Activated CD8-positive, alpha-beta memory T cell treated with anti-CD3 and anti-CD28 coated beads for 24 hours (primary cell): ENCODE results near the gene CHN2.
"Not testable (repeated sequence)": the region's sequence is repeated elsewhere in the genome, so short reads cannot be mapped to it uniquely, and the experiment has no call there.

Source experiments
- DNase-seq: peaks from one replicate; pipeline ENCODE4 v3.0.0-alpha.2; 2020

Gene CHN2

GRCh38 chr7:29190349-29191045, 4.1 kb upstream of the CHN2 start:
- DNase-seq, result no peak

- no peak for DNase-seq
Observed at GRCh38 chr7:29192323-29192722, 2.3 kb upstream of the CHN2 start.

DNA sequence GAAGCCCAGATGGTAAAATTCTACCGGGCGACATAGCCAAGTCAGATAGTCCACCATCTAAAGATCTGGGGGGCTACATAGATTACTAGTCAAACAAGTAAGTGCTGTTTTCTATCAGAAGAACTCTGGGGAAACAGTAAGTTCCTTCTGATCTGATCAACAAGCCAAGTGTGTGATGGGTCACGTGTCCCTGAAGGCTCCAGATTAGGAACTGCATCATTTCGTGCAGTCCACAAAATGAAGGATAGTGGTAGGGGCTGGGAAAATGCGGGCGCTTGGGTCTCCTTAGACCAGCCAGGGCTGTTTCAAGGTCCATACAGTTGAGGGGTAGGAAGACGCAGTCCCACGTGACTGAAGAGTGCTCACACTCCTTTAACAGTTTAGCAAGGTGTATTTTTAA, 1.8 kb upstream of the CHN2 start:
- DNase-seq, result no peak

GRCh38 chr7:29193316-29194205, 1.0 kb upstream of the CHN2 start:
- DNase-seq, result no peak

GRCh38 chr7:29194206-29194593, 375 bp upstream of the CHN2 start:
- no peak for DNase-seq

DNA sequence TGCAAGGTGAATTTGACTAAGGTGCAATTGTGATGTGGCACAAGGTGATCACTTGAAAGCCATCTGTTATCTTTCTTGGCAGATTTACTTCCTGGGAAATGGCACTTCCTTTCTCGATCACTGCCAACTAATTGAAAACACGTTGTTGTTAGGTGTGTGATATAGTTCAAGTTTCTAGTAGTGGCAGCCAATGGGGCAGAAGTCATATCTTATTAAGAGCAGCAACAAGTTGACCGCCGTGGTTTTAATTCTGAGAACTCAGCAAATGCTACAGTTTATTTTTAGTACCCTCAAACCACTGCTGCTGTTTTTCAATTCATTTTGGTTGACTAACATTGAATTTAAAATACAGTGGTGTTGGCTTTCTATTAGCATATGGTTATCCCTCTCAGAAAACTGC, 1.6 kb downstream of the CHN2 start:
- DNase-seq, result no peak

DNA sequence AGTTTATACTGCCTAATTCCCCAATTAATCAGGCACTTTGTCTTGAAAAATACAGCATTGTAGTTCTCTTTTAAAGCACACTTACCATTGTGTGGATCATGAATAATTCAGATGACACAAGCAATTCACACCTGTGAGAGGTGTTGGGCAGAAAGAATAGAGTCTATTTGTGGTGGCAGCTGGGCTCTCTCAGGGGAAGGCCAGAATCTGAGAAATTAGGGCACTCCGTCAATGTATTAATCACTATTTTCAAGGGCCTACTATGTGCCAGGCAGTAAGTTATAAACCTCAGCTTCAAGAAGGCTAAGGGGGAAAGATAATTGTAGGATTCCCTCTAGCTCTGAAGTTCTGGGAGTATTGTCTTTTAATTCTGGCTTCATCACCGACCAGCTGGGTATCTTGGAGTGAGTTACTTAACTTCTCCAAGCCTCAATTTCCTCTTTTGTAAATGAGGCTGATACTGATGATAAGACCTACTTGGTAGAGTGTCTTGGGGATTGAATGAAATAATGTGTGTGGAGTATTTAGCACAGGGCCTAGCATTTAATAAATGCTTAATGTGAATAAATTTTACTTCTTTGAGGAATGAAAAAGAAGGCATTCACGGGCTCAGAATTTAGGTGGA, 2.5 kb downstream of the CHN2 start:
- DNase-seq, result no peak

DNA sequence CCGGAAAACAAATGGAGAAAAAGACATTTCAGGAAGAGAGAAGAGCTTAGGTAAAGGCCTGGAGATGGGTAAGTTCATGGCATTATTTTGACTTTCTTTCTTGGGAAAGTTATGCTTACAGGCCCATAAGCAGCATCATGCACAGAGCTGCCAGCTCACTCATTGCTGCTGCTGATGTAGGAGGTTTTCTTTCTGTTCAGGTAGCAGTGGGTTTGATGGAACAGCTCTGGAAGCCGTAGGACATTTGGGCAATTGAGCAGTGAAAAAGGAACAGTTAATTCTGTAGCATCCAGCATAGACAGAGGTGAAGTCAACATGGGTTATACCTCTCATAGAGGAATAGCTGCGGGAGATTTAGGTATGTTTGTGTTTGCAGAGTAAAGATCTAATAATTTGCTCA, 3.3 kb downstream of the CHN2 start:
- DNase-seq, result no peak

DNA sequence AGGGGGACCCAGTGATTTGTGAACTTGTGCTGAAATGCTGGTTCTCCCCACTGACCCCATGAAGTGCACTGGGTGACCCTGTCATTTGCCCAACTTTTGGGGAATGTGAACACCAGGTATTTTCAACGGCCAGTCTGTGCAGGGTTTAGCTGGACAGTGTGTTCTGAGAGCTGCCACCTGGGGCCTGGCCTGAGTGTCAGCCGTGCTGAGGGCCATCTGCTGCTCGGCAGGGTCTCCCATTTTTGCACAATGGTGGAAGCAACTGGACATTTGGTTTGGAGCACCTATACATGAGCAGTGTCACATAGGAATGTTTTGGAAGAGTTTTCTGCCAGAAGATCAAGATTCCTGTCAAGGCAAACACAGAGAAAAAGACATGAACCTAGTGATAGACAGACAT, 5.2 kb downstream of the CHN2 start:
- DNase-seq, result no peak

GRCh38 chr7:29202651-29203069, 8.1 kb downstream of the CHN2 start:
- DNase-seq, result no peak

DNA sequence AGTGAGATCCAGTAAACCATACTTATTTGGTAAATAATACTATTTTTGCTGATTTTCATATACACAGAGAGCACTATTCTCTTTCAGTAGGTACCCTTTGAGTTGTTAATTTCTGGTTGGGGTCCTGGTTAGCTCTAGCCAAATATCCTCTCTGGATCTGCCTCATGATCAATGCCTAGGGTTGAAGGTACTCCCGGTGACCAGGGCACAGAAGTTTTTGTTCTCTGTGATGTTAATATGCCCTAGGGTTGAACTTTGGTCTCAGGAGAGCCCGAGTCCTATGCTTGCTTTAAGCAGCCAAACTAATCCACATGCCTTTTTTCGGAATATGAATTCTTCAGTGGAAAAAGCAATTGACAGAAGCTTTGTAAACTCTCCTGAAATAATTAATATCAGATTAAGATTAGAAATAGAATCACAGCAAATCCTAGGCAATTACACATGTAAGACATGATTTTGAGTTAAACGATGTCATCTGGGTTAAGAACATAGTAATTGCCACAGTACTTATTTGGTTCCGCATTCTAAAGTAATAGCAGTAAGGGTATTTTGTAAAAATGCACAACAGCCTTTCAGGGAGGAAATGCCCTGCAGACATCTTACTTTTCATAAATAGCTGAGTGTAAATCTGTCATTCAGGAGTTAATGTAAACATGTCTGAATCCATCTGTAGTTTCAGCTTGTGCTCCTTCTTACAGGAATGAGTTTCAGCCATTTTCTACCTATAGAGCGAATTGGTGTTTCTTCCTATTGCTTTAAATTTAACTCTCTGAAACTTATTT, 10.1 kb downstream of the CHN2 start:
- no peak for DNase-seq

- no peak for DNase-seq
Observed at GRCh38 chr7:29207162-29207801, 12.7 kb downstream of the CHN2 start.

GRCh38 chr7:29208410-29209250, 14.1 kb downstream of the CHN2 start:
- DNase-seq, result no peak

- no peak for DNase-seq
Observed at GRCh38 chr7:29209745-29210144, 15.2 kb downstream of the CHN2 start.

- not testable (repeated sequence) for DNase-seq
Observed at GRCh38 chr7:29212736-29213135, 18.2 kb downstream of the CHN2 start.

DNA sequence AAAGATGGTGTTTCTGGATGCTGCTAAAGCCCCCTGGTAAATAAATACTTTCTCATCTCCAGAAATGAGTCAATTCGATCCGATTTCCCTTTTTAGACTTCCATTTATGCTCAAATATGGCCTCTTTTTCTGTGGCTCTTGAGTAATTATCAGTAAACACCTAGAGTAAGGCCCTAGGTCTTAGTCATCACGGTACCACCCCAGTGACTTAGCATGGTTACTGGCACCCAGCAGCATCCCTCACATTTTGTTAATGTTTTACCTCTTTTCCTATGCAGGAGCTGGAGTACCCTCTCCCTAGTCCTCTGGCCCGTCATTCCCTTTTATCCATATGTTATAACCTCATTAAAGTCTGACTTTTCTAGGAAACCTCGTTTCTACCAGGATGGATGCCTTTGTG, 19.5 kb downstream of the CHN2 start:
- DNase-seq, result no peak

- no peak for DNase-seq
Observed at GRCh38 chr7:29214816-29215215, 20.2 kb downstream of the CHN2 start.

- DNase-seq, result no peak
Observed at GRCh38 chr7:29216128-29216527, 21.6 kb downstream of the CHN2 start.

- DNase-seq, result no peak
Observed at GRCh38 chr7:29217113-29217512, 22.5 kb downstream of the CHN2 start.

DNA sequence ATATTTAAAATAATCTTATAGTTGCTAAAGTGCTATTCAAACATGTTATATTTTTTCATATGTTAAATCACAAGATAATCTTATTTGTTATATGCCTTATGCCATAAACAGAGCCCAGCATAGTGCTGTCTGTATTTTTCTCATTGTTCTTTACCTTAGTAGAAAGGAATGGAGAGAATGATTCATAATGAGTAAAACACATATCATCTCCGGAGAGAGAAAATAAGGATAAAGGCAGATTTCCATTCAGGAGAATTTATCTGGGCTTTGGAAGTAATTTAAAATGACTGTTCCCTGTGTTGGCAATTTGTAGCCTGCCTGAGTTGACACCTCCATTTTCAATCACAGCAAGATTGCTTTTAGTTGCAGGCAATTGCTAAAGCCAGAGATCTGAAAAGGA, 30.2 kb downstream of the CHN2 start:
- no peak for DNase-seq

DNA sequence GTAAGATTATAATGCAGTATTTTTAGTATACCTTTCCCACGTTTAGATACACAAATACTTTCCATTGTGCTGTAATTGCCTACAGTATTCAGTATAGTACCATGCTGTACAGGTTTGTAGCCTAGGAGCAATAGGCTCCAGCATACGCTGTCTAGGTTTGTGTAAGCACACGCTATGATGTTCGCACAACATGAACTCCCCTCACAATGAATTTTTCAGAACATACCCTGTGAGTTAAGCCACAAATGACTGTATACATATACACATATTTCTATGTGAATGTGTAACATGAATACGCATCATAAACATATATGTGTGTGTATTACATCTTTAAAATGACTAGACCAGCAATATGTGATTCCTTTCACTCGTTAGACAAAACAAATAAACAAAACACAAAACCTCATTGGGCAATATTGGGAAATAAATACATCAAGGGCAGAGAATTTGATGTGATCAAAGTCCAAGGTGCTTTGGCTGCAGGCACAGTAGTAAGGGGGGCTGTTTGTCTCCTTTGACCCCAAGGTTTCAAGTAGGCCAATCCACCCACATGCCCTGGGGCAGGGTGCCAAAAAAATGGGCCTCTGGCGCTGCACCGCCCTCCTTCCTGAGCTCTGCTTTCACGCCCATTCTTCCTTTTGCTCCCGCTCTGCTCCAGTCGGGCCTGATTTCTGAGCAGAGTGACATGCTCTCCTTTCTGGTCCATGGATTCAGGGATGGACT, 33.9 kb downstream of the CHN2 start:
- no peak for DNase-seq
